A673 (cell line): Measurements from ENCODE around the gene RAMP1. TPM values are rescaled to one million over a fixed set of nuclear protein-coding genes. Genes with fewer than 3 reads are reported as not detected.
"Not testable (repeated sequence)": the region's sequence is repeated elsewhere in the genome, so short reads cannot be mapped to it uniquely, and the experiment has no call there.

Experiments used
- BruUV-seq: library from RNA; stranded (reverse); fragments of 400-500 nt; replicated peaks from 2 replicates; lab custom pipeline; 2021; lab: Mats Ljungman, UMichigan
- CTCF ChIA-PET: fragments of 300-600 bp; sonication (Branson Sonifier 250); formaldehyde crosslinking; loops from one replicate; lab custom pipeline; 2022; ENCODE audit warnings: antibody characterized with exemption; lab: Charles Lee
- POLR2A ChIA-PET: fragments of 300-600 bp; sonication (Branson Sonifier 250); formaldehyde crosslinking; loops from one replicate; lab custom pipeline; 2022; ENCODE audit warnings: antibody characterized with exemption; ENCODE audit not compliant: low non-redundant PET; lab: Charles Lee
- DNase-seq: peaks from one replicate; pipeline ENCODE4 v3.0.0-alpha.2; 2015; ENCODE audit warnings: low spot score
- H3K27ac ChIP-seq: fragments of 200-600 bp; sonication (generic); 2 replicates; pipeline ENCODE4 v1.5.1; 2016; ENCODE audit warnings: mixed run types, low read depth, mild to moderate bottlenecking, mixed read lengths, antibody characterized with exemption, low read length; ENCODE audit not compliant: poor library complexity, severe bottlenecking
- H3K27me3 ChIP-seq: fragments of 200-600 bp; sonication (generic); replicated peaks from 2 replicates; pipeline ENCODE4 v1.6.1; 2017; ENCODE audit warnings: mixed run types, low read depth, mild to moderate bottlenecking, mixed read lengths, antibody characterized with exemption, low read length; ENCODE audit not compliant: insufficient read depth, poor library complexity
- H3K36me3 ChIP-seq: fragments of 200-600 bp; sonication (generic); 2 replicates; pipeline ENCODE4 v1.6.1; 2016; ENCODE audit warnings: mixed run types, mild to moderate bottlenecking, mixed read lengths, antibody characterized with exemption, low read length; ENCODE audit not compliant: insufficient read depth, poor library complexity, severe bottlenecking
- H3K4me1 ChIP-seq: fragments of 200-600 bp; sonication (generic); 2 replicates; pipeline ENCODE4 v1.6.1; 2017; ENCODE audit warnings: mixed run types, mild to moderate bottlenecking, mixed read lengths, antibody characterized with exemption, low read length; ENCODE audit not compliant: insufficient read depth, poor library complexity, severe bottlenecking
- H3K4me3 ChIP-seq: fragments of 200-600 bp; sonication (generic); 2 replicates; pipeline ENCODE4 v1.5.1; 2016; ENCODE audit warnings: low read depth, mixed run types, mild to moderate bottlenecking, mixed read lengths, low read length; ENCODE audit not compliant: poor library complexity, severe bottlenecking
- H3K9me3 ChIP-seq: fragments of 200-600 bp; sonication (generic); 2 replicates; pipeline ENCODE4 v1.6.1; 2016; ENCODE audit warnings: mixed run types, low read depth, mild to moderate bottlenecking, mixed read lengths, antibody characterized with exemption, low read length; ENCODE audit not compliant: poor library complexity, severe bottlenecking
- CTCF ChIP-seq: fragments of 300-800, 200-600 bp; sonication (generic); conservative IDR thresholded peaks from 2 replicates; pipeline ENCODE4 v1.5.1; 2017; ENCODE audit warnings: low read depth, mild to moderate bottlenecking, antibody characterized with exemption, low read length, moderate library complexity, mixed read lengths
- EZH2 ChIP-seq: fragments of 200-600 bp; sonication (generic); IDR thresholded peaks from 2 replicates; pipeline ENCODE4 v1.6.1; 2017; ENCODE audit warnings: borderline replicate concordance, low read depth, mild to moderate bottlenecking, mixed read lengths, antibody characterized with exemption, low read length; ENCODE audit not compliant: poor library complexity, severe bottlenecking
- intact Hi-C: fragments of 100-400 bp; cut with micrococcal nuclease; formaldehyde crosslinking; loops from one replicate; pipeline ENCODE4 v1.10.0; 2022; ENCODE audit not compliant: unreplicated experiment
- total RNA-seq: library from RNA; stranded (reverse); gene quantifications from 2 replicates; pipeline ENCODE4 v1.2.3, GENCODE V29; 2021

The RAMP1 gene
- total RNA-seq, 1 experiment from 2014 or later, result 24.8 TPM

- TF ChIP-seq EZH2 (no peak), CTCF (0 out of 2 replicates have a peak, but pooled peaks have one; percentile 17)
- no peak for DNase-seq
- intact Hi-C loops, result no loop called here
- H3K4me1 ChIP-seq, result peaks cover 4% of the 10 kb centered on the region
- H3K4me3 ChIP-seq, result no peak overlapping the region
- H3K36me3 ChIP-seq, result no peaks in the 10 kb centered on the region
- ChIA-PET POLR2A (no interaction called here), CTCF (no interaction called here)
- no TSS peak for BruUV-seq
- no peaks in the 10 kb centered on the region for H3K9me3 ChIP-seq
- no peaks in the 10 kb centered on the region for H3K27me3 ChIP-seq
- H3K27ac ChIP-seq, result no peak overlapping the region
Measured at GRCh38 chr2:237865623-237866041, 6.2 kb downstream of the RAMP1 start.

GRCh38 chr2:237866101-237866621, 6.7 kb downstream of the RAMP1 start:
- CTCF ChIA-PET, result interaction anchor here (0.6 to 0.7 kb wide), 2 partner anchors 89 to 397 kb away, joined by 3 read pairs; no protein-coding TSS in a partner anchor
- no peak overlapping the region for H3K27ac ChIP-seq
- no TSS peak for BruUV-seq

GRCh38 chr2:237867465-237867864, 8.0 kb downstream of the RAMP1 start:
- ChIA-PET POLR2A (no interaction called here), CTCF (no interaction called here)
- no peak overlapping the region for H3K4me3 ChIP-seq
- TF ChIP-seq EZH2 (no peak), CTCF (no peak)
- intact Hi-C loops, result no loop called here
- BruUV-seq, result no TSS peak
- no peaks in the 10 kb centered on the region for H3K9me3 ChIP-seq
- no peaks in the 10 kb centered on the region for H3K27me3 ChIP-seq
- DNase-seq, result no peak
- H3K4me1 ChIP-seq, result peaks cover 4% of the 10 kb centered on the region
- no peaks in the 10 kb centered on the region for H3K36me3 ChIP-seq
- no peak overlapping the region for H3K27ac ChIP-seq

More at GRCh38 chr2:237866101-237866621, 6.7 kb downstream of the RAMP1 start:
- POLR2A ChIA-PET, result no interaction called here
- H3K4me3 ChIP-seq, result no peak overlapping the region
- no peaks in the 10 kb centered on the region for H3K9me3 ChIP-seq
- DNase-seq, result no peak
- H3K4me1 ChIP-seq, result peaks cover 4% of the 10 kb centered on the region
- no peaks in the 10 kb centered on the region for H3K36me3 ChIP-seq
- H3K27me3 ChIP-seq, result no peaks in the 10 kb centered on the region
- TF ChIP-seq CTCF (no peak), EZH2 (no peak)
- intact Hi-C loops, result no loop called here

GRCh38 chr2:237868074-237868473, 8.7 kb downstream of the RAMP1 start:
- DNase-seq, H3K27me3 ChIP-seq, H3K4me1 ChIP-seq, H3K27ac ChIP-seq, H3K9me3 ChIP-seq, POLR2A ChIA-PET, H3K36me3 ChIP-seq, BruUV-seq, H3K4me3 ChIP-seq, intact Hi-C loops: not testable (repeated sequence)
- CTCF ChIA-PET, result interaction anchor here (0.7 kb wide), 1 partner anchor 97 kb away, joined by 4 read pairs; no protein-coding TSS in a partner anchor
